HepG2 (cell line): ENCODE results near the gene KLHDC4. TPM values are rescaled to one million over a fixed set of nuclear protein-coding genes. Genes with fewer than 3 reads are reported as not detected.

ENCODE experiments used
- AKAP8 ChIP-seq: sonication (generic); formaldehyde crosslinking; IDR thresholded peaks from 2 replicates; pipeline ENCODE4 v1.5.1; 2020; ENCODE audit warnings: mild to moderate bottlenecking, missing genetic modification reagents
- BCL6 ChIP-seq: IDR thresholded peaks from 2 replicates; pipeline ENCODE4 v1.6.1; 2016; ENCODE audit warnings: missing genetic modification reagents, missing compliant biosample characterization
- DRAP1 ChIP-seq: IDR thresholded peaks from 2 replicates; pipeline ENCODE4 v1.6.1; 2016; ENCODE audit warnings: missing genetic modification reagents, missing compliant biosample characterization
- HMGA1 ChIP-seq: sonication (generic); formaldehyde crosslinking; conservative IDR thresholded peaks from 2 replicates; pipeline ENCODE4 v1.4.0; 2020; ENCODE audit warnings: missing genetic modification reagents
- IKZF4 ChIP-seq: sonication (generic); formaldehyde crosslinking; IDR thresholded peaks from 2 replicates; pipeline ENCODE4 v1.5.1; 2020; ENCODE audit warnings: borderline replicate concordance, mild to moderate bottlenecking, low read depth, missing genetic modification reagents; ENCODE audit errors: not compliant biosample characterization
- JUN ChIP-seq: sonication (generic); formaldehyde crosslinking; IDR thresholded peaks from 2 replicates; pipeline ENCODE4 v1.4.0; 2020; ENCODE audit warnings: mild to moderate bottlenecking, missing genetic modification reagents
- JUNB ChIP-seq: sonication (generic); formaldehyde crosslinking; IDR thresholded peaks from 2 replicates; pipeline ENCODE4 v1.8.0; 2022; ENCODE audit warnings: missing genetic modification reagents, mild to moderate bottlenecking, borderline replicate concordance
- MXD3 ChIP-seq: IDR thresholded peaks from 2 replicates; pipeline ENCODE4 v1.6.1; 2016; ENCODE audit warnings: mild to moderate bottlenecking, missing biosample characterization, missing genetic modification reagents
- NFE2 ChIP-seq: sonication (generic); formaldehyde crosslinking; IDR thresholded peaks from 2 replicates; pipeline ENCODE4 v1.4.0; 2020; ENCODE audit warnings: missing genetic modification reagents
- NR2F2 ChIP-seq: IDR thresholded peaks from 2 replicates; pipeline ENCODE4 v1.6.1; 2012; ENCODE audit warnings: low read depth, inconsistent platforms, borderline replicate concordance
- NR3C1 ChIP-seq: sonication (generic); formaldehyde crosslinking; IDR thresholded peaks from 2 replicates; pipeline ENCODE4 v1.4.0; 2020; ENCODE audit warnings: missing genetic modification reagents
- NRL ChIP-seq: sonication (generic); formaldehyde crosslinking; IDR thresholded peaks from 2 replicates; pipeline ENCODE4 v1.5.0; 2020; ENCODE audit warnings: missing genetic modification reagents, mild to moderate bottlenecking, moderate library complexity, borderline replicate concordance
- PLRG1 ChIP-seq: fragments of 450-650 bp; conservative IDR thresholded peaks from 2 replicates; pipeline ENCODE4 v1.6.1; 2016
- SIN3A ChIP-seq: IDR thresholded peaks from 2 replicates; pipeline ENCODE4 v1.6.1; 2011; ENCODE audit warnings: low read depth, mild to moderate bottlenecking, control low read depth, low read length, borderline replicate concordance
- ZMAT3 ChIP-seq: sonication (generic); formaldehyde crosslinking; conservative IDR thresholded peaks from 2 replicates; pipeline ENCODE4 v1.7.0; 2021; ENCODE audit warnings: missing genetic modification reagents
- ZNF10 ChIP-seq: sonication (generic); formaldehyde crosslinking; IDR thresholded peaks from 2 replicates; pipeline ENCODE4 v1.4.0; 2020; ENCODE audit warnings: mild to moderate bottlenecking, low read depth, missing genetic modification reagents, borderline replicate concordance
- ZNF274 ChIP-seq: sonication (generic); formaldehyde crosslinking; IDR thresholded peaks from 2 replicates; pipeline ENCODE4 v1.5.1; 2020; ENCODE audit warnings: mild to moderate bottlenecking, missing genetic modification reagents
- ZNF3 ChIP-seq: IDR thresholded peaks from 2 replicates; pipeline ENCODE4 v1.7.0; 2017; ENCODE audit warnings: inconsistent platforms
- ZNF451 ChIP-seq: sonication (generic); formaldehyde crosslinking; IDR thresholded peaks from 2 replicates; pipeline ENCODE4 v1.5.0; 2020; ENCODE audit warnings: mild to moderate bottlenecking, missing genetic modification reagents
- ZNF660 ChIP-seq: sonication (generic); formaldehyde crosslinking; IDR thresholded peaks from 2 replicates; pipeline ENCODE4 v1.5.1; 2020; ENCODE audit warnings: mild to moderate bottlenecking, low read depth, missing genetic modification reagents, borderline replicate concordance
- ZNF672 ChIP-seq: sonication (generic); formaldehyde crosslinking; IDR thresholded peaks from 2 replicates; pipeline ENCODE4 v1.8.1; 2022; ENCODE audit warnings: missing genetic modification reagents
- ZNF709 ChIP-seq: sonication (generic); formaldehyde crosslinking; IDR thresholded peaks from 2 replicates; pipeline ENCODE4 v1.5.0; 2020; ENCODE audit warnings: mild to moderate bottlenecking, missing genetic modification reagents
- ZNF878 ChIP-seq: sonication (generic); formaldehyde crosslinking; IDR thresholded peaks from 2 replicates; pipeline ENCODE4 v1.8.1; 2023; ENCODE audit warnings: mild to moderate bottlenecking, missing genetic modification reagents, moderate library complexity
- ZXDC ChIP-seq: sonication (generic); formaldehyde crosslinking; IDR thresholded peaks from 2 replicates; pipeline ENCODE4 v1.5.0; 2020; ENCODE audit warnings: mild to moderate bottlenecking, missing genetic modification reagents
- polyA plus RNA-seq, 8 experiments: library from polyadenylated mRNA; depleted of rRNA in 3 of 8; stranded (reverse) in 7 of 8; unstranded in 1 of 8; fragments of >200 nt; fragmentation: Illumina TruSeq in 4 of 8; extraction: Trizol in 4 of 8; gene quantifications; 2 replicates each; pipeline versions ENCODE4 v1.2.1 to v1.2.3, GENCODE V29; 2011 to 2016; ENCODE audit warnings: low read depth in 4 of 8, missing spikeins in 1 of 8, mixed read lengths in 1 of 8; ENCODE audit not compliant: insufficient read depth in 1 of 8
- total RNA-seq, 5 experiments: library from RNA; depleted of rRNA; stranded (reverse); fragments of >200 nt; fragmentation: Illumina TruSeq; extraction: Trizol; gene quantifications; 2 replicates each; pipeline ENCODE4 v1.2.3, GENCODE V29; 2016; ENCODE audit warnings: low read depth in 1 of 5
- TF ChIP-seq, protein P1 (sequence below): sonication (generic); formaldehyde crosslinking; conservative IDR thresholded peaks from 2 replicates; pipeline ENCODE4 v1.4.0; 2020; ENCODE audit warnings: missing genetic modification reagents

Gene KLHDC4
- total and polyA plus RNA-seq, 2 of the 13 experiments (the other 11 are each of a cell fraction or from before 2014, with no cell fraction given) = 18.7 to 31.8 TPM

- no peak for TF ChIP-seq ZXDC (CRISPR knock-in tag)
- peak; percentile 85 for TF ChIP-seq JUN (CRISPR knock-in tag)
- TF ChIP-seq ZNF709 (CRISPR knock-in tag) = peak; percentile 94; the same call in 1 of the 2 replicates
- peak; percentile 96 for TF ChIP-seq NRL
- peak; percentile 89 for TF ChIP-seq ZNF274 (CRISPR knock-in tag)
- TF ChIP-seq ZMAT3 (CRISPR knock-in tag) = no peak; the same call in 1 of the 2 replicates
- peak; percentile 81 for TF ChIP-seq BCL6 (CRISPR knock-in tag)
- no peak for TF ChIP-seq ZNF672 (CRISPR knock-in tag)
- peak; percentile 70; the same call in 1 of the 2 replicates for TF ChIP-seq DRAP1 (CRISPR knock-in tag)
- TF ChIP-seq ZNF660 (CRISPR knock-in tag) = no peak
- no peak; the same call in 1 of the 2 replicates for TF ChIP-seq AKAP8
- TF ChIP-seq ZNF878 (CRISPR knock-in tag) = peak; percentile 80; the same call in 1 of the 2 replicates
- TF ChIP-seq NFE2 (CRISPR knock-in tag) = no peak
- peak; percentile 32; the same call in 1 of the 2 replicates for TF ChIP-seq ZNF3
- TF ChIP-seq IKZF4 (CRISPR knock-in tag) = peak; percentile 71
- peak; percentile 30; the same call in 1 of the 2 replicates for TF ChIP-seq ZNF10
- TF ChIP-seq, protein P1, sequence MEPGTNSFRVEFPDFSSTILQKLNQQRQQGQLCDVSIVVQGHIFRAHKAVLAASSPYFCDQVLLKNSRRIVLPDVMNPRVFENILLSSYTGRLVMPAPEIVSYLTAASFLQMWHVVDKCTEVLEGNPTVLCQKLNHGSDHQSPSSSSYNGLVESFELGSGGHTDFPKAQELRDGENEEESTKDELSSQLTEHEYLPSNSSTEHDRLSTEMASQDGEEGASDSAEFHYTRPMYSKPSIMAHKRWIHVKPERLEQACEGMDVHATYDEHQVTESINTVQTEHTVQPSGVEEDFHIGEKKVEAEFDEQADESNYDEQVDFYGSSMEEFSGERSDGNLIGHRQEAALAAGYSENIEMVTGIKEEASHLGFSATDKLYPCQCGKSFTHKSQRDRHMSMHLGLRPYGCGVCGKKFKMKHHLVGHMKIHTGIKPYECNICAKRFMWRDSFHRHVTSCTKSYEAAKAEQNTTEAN (CRISPR knock-in tag) = no peak
- TF ChIP-seq JUNB = no peak
- no peak for TF ChIP-seq MXD3 (CRISPR knock-in tag)
- peak; percentile 78 for TF ChIP-seq ZNF451 (CRISPR knock-in tag)
- TF ChIP-seq HMGA1 (CRISPR knock-in tag) = no peak
- no peak for TF ChIP-seq PLRG1
- TF ChIP-seq NR2F2 = peak; percentile 59; the same call in 1 of the 2 replicates
- no peak for TF ChIP-seq SIN3A
- 0 out of 2 replicates have a peak, but pooled peaks have one; percentile 25 for TF ChIP-seq NR3C1
These were observed 13.2 kb upstream of the KLHDC4 start (continued) for GRCh38 chr16:87778830-87779579.
